Thyroid gland (tissue), 4 donors: ENCODE results near the gene DENND1A.

Source experiments
- POLR2A ChIP-seq, 2 donors: fragments of 450-650 bp; IDR thresholded peaks; one replicate each; pipeline ENCODE4 v1.6.1; 2017; ENCODE audit warnings: antibody characterized with exemption in 2 of 2, mild to moderate bottlenecking in 2 of 2, moderate library complexity in 1 of 2
- TF ChIP-seq, protein P1 (sequence below), 6 experiments: fragments of 200-600 bp in 3 of 6; fragments of 450-650 bp in 3 of 6; sonication (generic) in 3 of 6; IDR thresholded peaks; one replicate each; pipeline ENCODE4 v1.5.1; 2016 to 2019; ENCODE audit warnings: antibody characterized with exemption in 6 of 6, mild to moderate bottlenecking in 2 of 6, inconsistent platforms in 1 of 6, moderate library complexity in 1 of 6

DNA sequence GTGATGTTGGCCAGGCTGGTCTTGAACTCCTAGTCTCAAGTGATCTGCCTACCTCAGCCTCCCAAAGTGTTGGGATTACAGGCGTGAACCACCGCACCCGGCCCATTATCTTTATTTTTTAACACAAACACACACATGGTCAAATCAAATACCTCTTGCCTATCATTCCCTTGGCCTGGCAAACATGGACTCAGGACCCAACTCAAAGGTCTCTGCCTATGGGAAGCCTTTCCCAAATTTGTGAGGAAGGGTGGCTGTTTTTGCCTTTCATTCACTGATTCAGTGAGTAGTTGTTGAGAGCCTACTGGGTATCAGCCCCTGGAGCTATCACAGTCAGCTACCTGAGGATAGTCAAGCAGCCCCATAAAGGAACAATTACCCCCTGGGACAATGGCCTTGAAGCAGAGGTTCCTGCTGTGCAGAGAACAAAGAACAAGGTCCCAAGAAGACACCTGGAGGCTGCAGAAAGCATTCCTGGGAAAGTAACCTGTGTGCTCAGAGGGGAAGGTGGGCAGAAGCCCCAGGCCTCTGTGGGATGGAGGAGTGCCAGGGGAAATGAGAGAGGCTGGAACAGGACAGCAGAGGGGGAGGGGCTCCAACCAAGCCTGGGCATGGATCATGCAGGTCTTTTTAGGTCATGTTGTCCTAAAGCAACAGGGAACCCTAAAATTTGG, 447.5 kb downstream of the DENND1A start:
- TF ChIP-seq, protein P1, sequence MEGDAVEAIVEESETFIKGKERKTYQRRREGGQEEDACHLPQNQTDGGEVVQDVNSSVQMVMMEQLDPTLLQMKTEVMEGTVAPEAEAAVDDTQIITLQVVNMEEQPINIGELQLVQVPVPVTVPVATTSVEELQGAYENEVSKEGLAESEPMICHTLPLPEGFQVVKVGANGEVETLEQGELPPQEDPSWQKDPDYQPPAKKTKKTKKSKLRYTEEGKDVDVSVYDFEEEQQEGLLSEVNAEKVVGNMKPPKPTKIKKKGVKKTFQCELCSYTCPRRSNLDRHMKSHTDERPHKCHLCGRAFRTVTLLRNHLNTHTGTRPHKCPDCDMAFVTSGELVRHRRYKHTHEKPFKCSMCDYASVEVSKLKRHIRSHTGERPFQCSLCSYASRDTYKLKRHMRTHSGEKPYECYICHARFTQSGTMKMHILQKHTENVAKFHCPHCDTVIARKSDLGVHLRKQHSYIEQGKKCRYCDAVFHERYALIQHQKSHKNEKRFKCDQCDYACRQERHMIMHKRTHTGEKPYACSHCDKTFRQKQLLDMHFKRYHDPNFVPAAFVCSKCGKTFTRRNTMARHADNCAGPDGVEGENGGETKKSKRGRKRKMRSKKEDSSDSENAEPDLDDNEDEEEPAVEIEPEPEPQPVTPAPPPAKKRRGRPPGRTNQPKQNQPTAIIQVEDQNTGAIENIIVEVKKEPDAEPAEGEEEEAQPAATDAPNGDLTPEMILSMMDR (IDR thresholded peaks at IDR 0.05) = no peak
- no peak for TF ChIP-seq POLR2A (IDR thresholded peaks at IDR 0.05)
